H4 (cell line): Measurements from ENCODE around the gene NEURL2. TPM values are rescaled to one million over a fixed set of nuclear protein-coding genes. Genes with fewer than 3 reads are reported as not detected.
"Not testable (repeated sequence)": the region's sequence is repeated elsewhere in the genome, so short reads cannot be mapped to it uniquely, and the experiment has no call there.

ENCODE experiments used
- DNase-seq: peaks from one replicate; pipeline ENCODE4 v3.0.0-alpha.2; 2015; ENCODE audit warnings: low spot score
- total RNA-seq: library from RNA; depleted of rRNA; stranded (reverse); fragments of >200 nt; shearing (Covaris generic); gene quantifications from 2 replicates; pipeline ENCODE4 v1.2.3, GENCODE V29; 2014; rRNA removed

NEURL2 gene, protein sequence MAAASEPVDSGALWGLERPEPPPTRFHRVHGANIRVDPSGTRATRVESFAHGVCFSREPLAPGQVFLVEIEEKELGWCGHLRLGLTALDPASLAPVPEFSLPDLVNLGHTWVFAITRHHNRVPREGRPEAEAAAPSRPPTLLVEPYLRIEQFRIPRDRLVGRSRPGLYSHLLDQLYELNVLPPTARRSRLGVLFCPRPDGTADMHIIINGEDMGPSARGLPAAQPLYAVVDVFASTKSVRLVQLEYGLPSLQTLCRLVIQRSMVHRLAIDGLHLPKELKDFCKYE
- 0.99 and 1.8 TPM in 2 replicates for total RNA-seq

DNA sequence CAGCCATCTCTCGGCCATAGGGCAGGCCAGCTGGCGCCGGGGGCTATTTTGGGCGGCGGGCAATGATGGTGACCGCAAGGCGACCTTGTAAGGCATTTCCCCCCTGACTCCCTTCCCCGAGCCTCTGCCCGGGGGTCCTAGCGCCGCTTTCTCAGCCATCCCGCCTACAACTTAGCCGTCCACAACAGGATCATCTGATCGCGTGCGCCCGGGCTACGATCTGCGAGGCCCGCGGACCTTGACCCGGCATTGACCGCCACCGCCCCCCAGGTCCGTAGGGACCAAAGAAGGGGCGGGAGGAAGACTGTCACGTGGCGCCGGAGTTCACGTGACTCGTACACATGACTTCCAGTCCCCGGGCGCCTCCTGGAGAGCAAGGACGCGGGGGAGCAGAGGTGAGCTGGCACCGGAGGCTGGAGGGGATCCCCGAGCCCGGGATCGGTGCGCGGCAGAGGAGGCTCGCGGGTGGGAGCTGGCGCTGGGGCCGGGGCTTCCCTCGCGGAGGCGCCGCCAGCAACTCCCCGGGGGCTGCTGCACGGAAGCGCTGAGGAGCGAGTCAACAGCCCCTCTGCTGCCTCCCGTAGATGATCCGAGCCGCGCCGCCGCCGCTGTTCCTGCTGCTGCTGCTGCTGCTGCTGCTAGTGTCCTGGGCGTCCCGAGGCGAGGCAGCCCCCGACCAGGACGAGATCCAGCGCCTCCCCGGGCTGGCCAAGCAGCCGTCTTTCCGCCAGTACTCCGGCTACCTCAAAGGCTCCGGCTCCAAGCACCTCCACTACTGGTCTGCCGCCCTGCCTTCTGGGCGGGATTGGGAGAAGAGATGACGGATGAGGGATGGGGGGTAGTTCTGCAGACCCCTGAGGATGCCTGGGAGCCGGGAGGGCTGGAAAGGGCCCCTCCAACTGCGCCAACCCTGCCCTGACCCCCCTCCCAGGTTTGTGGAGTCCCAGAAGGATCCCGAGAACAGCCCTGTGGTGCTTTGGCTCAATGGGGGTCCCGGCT is at the start of gene NEURL2, which contains the start of gene CTSA:
Gene NEURL2, minus strand, starts transcription at position 224 of the 999 bp plus-strand sequence. Its CDS starts 217 bp downstream, at position 7.
Gene CTSA, plus strand, starts transcription at position 351 of the 999 bp plus-strand sequence. Its CDS starts 234 bp downstream, at position 585.
- peak; percentile 78 for DNase-seq

DNA sequence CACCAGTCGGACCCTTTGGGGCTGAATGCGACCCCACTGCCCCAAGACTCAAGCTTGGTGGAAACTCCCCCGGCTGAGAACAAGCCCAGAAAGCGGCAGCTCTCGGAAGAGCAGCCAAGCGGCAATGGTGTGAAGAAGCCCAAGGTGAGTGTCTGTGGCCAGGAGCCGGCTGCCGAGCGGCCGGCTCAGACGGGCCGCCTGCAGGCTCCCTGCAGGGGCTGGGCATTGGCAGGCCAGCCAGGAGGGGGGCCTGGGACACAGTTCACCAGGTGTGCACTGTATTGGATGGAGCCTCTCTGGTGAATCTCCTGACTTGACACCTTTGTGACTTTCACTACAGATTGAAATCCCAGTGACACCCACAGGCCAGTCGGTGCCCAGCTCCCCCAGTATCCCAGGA is 49.5 kb upstream of the NEURL2 start:
- no peak for DNase-seq

DNA sequence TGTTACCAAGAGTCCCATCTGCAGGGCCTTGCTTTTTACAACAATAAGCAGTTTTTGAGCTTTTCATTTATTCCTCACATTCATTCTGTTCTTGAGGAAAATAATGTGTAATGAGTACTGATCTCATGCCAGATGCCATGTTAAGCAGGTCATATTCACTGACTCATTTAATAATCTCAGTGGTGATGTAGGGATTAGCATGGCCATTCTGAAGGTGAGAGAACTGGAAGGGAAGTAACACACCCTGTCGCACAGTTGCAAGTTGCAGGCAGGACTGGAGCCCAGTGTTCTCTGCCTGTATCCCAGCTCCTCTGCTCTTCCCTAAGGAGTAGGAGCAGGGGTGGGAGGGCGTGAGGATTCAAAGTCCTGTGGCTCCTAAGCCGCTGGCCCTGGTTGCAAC is 49.0 kb upstream of the NEURL2 start:
- DNase-seq = no peak

DNA sequence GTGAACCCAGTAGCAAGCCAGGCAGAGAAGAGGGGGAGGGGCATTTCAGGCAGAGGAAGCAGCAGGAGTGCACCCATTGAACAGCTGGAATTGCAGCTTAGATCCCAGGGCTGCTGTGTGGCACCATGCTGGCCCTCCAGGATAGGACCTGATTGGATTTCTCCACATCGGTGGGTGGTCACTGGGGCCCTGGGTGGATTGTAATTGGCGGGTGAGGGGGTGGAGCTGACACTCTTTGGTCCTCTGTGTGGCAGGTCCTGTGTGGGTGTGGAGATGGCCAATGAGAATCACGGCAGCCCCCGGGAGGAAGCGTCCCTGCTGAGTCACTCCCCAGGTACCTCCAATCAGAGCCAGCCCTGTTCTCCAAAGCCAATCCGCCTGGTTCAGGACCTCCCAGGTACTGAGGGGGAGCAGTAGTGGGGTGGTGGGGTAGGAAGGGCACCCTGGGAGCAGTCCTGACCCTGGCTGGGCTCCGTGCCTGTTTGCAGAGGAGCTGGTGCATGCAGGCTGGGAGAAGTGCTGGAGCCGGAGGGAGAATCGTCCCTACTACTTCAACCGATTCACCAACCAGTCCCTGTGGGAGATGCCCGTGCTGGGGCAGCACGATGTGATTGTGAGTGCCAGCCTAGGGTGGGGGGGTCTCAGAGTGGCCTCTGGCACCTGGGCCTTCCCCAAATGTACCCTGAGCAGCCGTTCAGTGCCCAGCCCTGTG is 47.9 kb upstream of the NEURL2 start:
- DNase-seq = no peak

DNA sequence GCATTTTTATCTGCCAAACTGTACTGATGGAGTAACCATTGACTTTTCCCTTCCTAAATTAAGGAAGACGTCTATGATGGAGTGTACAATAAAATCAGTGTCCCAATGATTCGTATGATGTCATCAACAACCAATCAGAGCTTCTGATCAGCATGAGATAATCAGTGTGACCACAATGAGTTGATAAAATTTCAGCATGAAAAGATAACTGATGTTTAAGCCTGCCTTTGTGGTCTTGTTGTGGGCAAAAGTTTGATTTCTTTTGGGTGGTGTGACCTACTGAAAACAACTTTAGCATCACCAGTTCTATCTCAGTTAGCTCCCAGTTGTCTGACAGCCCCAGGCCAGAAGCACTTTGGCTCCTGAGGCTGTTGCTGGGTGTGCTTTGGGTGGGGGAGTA is 46.8 kb upstream of the NEURL2 start:
- DNase-seq = no peak

DNA sequence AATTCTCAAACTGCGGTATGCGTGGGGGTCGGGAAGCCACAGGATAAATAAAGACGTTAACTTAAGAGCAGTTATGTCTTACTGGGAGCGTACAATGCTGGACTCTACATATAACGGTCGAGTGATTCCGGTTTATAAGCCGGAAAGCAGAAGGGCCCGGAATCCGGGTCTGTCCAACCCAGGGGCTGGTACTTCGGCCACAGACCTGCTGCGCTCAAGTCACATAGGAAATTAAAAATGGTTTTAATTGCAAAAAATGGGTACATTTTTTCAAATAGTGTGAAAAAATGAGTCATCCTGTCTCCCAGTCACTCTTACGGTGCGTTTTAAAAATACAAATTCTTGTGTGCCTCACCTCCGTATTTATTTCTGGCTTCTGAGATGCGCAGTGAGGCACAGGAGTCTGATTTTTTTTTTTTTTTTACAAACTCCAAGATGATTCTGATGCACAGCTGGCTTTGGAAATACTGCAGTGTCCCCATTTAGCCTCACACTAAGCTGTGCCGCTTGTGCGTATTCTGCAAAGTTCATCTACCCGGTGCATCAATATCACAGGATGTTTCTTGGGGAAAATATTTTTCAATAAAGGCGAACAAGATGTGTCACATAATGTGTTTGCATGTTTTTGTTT is 44.5 kb upstream of the NEURL2 start:
- no peak for DNase-seq

DNA sequence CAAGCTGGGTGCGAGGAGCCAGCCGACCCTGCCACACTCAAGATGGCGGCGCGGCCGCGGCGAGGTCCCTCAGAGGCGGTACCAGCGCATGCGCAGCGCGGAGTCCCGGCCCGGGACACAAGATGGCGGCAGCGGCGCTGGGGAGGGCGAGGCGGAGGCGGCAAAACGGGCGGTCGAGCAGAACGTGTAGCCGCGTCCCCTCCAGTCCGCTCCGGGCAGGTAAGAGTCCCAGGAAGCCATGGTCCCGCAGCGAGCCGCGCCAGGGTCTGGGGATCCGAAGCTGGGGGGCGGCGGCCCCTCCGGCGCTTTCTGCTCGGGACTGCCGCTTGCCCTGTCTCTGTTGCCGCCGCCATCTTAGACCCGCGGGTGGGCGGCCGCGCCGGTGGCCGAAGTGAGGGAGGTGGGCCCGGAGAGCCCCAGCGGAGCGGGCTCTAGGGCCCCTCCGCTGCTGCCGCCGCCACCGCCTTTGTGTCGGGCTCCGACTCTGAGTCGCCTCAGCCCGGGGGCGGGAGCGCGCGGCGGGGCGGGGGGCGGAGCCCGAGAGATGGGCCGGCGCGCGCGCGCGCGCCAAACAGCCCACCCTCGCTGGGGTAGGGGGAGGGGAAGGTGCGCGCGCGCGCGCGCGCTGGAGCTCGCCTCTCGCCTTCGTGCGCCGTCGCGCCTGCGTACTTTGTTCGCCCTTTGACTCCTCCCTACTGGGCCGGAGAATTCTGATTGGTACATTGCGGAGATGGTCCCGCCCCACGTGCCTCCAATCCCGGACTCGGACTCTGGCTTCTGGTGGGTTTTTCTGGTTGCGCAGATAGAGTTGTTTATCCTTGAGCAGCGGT is 43.8 kb upstream of the NEURL2 start, which contains the start of gene PCIF1:
Gene PCIF1, plus strand, starts transcription at position 98 of the 830 bp plus-strand sequence. CDS start 4,317 bp downstream, outside the sequence.
- DNase-seq = peak; percentile 97

DNA sequence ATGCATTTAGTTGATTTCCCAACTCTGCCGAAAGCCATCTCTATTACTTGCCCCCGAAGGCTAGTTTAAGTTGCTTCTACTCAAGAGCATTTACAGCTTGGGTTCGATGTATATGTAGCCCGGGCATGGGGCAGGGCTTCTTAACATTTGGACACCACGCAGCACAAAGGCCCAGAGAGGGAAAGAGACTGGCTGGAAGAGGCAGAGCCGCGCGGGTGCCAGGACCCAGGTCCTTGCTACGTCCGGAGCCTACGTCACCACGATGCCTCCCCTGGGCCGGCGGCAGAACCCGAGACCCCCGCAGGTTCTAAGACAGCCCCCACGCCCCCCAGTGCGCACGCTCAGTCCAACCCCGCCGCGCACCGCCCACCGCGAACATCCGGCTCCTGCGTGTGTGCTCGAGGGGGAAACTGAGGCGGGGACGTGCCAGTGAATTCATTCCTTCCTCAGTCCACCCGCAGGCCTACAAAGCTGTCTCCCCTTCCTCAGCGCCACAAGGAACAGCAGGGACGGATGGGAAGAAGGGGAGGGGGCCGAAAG is 43.1 kb upstream of the NEURL2 start:
- DNase-seq = no peak

DNA sequence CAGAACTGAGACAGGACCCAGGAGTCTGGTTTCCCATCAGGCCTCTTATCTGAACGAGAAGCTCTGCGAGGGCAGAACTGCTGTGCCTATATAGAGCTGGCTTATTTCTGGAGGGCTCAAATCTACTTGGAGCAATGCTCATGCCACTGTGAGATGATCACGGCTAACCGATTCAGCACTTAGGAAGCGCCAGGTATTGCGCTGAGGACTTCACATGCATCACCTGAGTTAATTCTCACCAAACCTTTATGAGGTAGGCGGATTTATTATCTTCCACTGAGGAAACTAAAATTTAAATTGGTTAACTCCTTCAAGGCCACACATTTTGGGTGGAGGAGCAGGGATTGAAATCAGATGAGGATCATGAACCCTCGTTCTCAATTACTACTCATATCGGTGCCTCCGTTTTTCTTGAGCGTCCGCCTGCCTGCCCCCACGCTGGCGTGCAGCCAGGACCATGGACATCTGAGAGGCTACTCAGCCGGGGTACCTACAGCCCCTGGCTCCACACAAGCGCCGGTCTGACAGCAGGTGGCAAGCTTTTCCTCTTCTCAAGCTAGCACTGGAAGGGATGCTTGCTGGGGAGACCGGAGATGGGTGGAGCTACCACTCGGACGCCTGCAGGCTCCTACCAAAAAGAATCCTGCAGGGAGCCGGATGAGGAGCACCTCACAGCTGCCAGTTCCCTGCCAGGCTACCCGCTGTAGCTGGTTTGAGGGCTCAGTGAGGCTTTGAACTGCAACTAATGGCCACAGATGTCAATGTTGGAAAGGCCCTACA is 42.4 kb upstream of the NEURL2 start:
- peak; percentile 76 for DNase-seq

DNA sequence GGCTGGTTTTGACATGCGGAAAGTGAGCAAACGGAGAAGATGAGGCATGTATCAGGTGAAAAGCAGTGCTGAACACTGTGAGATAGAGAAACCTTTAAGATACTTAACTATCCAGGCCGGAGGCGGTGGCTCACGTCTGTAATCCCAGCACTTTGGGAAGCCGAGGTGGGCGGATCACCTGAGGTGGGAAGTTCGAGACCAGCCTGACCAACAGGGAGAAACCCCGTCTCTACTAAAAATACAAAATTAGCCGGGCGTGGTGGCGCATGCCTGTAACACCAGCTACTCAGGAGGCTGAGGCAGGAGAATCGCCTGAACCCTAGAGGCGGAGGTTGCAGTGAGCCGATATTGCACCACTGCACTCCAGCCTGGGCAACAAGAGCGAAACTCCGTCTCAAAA is 40.7 kb upstream of the NEURL2 start:
- DNase-seq = not testable (repeated sequence)

DNA sequence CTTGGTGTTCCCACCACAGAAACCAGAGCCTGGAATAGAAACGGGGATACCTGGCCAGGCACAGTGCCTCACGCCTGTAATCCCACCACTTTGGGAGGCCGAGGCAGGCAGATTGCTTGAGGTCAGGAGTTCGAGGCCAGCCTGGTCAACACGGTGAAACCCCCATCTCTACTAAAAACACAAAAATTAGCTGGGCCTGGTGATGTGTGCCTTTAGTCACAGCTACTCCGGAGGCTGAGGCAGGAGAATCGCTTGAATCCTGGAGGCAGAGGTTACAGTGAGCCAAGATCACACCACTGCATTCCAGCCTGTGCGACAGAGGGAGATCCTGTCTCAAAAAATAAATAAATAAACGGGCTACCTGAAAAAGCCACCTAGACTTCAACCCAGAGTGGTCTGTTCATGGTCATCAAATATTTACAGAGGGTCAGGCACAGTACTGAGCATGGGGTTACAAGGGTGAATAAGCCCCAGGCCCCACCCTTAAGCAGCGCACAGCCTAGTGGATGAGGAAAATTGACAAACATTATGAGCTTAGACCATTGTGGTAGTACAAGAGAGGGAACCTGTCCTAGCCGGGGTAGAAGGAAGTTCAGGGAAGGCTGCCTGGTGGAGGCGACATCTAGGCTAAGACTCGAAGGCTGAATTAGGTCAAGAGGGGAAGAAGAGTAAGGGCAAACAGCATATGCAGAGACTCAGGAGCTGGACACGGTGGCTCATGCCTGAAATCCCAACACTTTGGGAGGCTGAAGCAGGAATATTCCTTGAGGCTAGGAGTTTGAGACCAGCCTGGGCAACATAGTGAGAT is 36.3 kb upstream of the NEURL2 start:
- no peak for DNase-seq

DNA sequence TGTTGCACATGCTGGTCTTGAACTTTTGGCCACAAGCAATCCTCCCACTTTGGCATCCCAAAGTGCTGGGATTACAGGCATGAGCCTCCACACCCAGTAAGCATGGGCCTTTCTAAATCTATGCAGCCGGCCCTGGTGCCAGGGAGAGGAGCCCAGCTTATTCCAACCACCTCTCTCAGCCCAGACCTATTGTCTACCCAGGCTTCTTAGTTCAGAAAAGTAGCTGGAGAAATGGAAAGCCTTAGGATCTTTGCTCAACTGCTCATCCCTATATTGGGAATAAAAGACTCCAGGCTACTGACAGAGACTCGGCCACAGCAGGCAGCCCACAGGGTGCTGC is 35.7 kb upstream of the NEURL2 start:
- no peak for DNase-seq

DNA sequence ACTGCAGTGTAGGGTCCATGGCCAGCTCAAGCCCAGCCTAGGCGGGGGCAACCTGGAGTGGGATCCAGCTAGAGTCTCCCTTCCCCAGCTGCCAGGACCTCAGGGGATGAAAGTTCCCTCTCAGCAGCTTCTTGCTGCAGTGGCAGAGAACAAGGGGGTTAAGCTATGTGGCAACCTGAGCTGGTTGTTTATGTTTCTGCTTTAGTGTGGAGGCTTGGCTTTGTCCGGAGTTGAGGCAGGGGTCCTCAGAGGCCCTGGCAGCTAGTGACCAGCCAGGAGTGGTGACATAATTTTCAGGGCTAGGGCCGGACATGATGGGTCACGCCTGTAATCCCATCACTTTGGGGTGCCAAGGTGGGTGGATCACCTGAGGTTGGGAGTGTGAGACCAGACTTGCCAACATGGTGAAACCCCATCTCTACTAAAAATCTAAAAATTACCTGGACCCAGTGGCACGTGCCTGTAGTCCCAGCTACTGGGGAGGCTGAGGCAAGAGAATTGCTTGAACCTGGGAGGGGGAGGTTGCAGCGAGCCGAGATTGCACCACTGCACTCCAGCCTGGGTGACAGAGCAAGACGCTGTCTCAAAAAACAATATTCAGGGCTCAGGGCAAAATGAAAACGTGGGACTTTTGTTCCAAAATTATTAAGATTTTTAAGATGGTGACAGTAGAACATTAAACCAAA is 35.0 kb upstream of the NEURL2 start:
- no peak for DNase-seq

DNA sequence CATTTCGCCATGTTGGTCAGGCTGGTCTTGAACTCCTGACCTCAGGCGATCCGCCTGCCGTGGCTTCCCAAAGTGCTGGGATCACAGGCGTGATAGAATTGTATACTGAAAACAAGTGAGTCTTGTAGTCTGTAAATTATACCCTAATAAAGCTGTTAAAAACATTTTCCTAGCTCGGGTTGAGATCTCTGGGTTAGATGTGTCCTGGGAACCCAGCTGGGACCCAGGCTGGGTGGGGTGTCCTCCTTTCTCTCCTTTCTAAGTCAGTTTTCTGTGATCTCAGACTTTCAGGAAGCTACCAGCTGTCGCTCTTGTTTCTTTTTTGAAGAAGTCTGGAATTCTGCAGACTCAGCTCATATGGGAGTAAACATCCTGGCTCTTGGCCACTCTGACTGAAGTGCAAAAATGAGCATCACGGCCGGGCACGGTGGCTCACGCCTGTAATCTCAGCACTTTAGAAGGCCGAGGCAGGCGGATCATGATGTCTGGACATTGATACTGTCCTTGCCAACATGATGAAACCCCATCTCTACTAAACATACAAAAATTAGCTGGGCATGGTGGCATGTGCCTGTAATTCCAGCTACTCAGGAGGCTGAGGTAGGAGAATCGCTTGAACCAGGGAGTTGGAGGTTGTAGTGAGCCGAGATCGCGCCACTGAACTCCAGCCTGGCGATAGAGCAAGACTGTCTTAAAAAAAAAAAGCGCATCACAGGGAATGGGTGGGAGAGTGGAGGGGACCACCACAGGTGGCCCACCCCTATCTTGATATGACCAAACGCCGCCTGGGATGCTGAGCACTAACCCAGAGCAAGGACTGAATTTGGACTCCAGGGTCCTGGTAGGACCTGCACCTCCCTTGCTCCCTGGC is 33.6 kb upstream of the NEURL2 start:
- DNase-seq = peak; percentile 60

DNA sequence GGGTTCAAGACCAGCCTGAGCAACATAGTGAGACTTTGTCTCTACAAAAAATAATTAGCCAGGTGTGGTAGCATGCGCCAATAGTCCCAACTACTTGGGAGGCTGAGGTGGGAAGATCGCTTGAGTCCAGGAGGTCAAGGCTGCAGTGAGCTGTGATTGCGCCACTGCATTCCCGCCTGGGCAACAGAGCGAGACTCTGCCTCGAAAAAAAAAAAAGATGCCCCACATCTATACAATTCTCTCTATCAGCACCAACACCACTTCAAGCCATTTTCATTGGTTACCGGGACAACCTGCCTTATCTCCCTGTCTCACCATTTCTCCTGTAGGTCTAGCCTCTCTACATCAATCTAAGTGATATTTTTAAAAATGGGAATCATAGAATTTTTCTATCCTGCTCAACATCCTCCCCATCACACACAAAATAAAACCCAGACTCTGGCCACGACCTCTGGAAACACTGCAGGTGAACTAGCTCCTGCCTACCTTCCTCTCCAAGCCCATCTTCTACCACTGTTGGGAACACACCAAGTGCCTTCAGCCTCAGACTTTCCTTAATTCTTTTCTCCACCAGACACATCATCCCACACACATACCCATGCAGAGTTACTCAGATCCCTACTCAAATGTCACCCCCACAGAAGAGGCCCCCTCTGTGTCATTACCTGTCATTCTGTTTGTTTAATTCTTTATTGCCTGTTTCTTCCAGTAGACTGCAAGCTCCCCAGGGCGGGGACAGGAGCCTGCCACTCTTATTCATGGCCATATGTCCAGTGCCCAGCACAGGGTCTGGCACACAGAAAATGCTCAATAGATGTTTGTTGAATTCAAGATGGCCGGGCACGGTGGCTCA is 30.6 kb upstream of the NEURL2 start:
- no peak for DNase-seq
